Stomach (tissue), 4 donors: ENCODE data around the gene PCSK2.

Experiments used
- POLR2A ChIP-seq, 4 donors: fragments of 450-650 bp; IDR thresholded peaks; one replicate each; pipeline ENCODE4 v1.6.1; 2016; ENCODE audit warnings: antibody characterized with exemption in 4 of 4, control low read depth in 2 of 4, mild to moderate bottlenecking in 1 of 4, moderate library complexity in 1 of 4
- POLR2AphosphoS5 ChIP-seq, 3 donors: sonication (generic); formaldehyde crosslinking; IDR thresholded peaks; one replicate each; pipeline ENCODE4 v1.6.1; 2016; ENCODE audit warnings: antibody characterized with exemption in 3 of 3
- TF ChIP-seq, protein P1 (sequence below), 7 experiments: fragments of 450-650 bp in 4 of 7; fragments of 200-600 bp in 3 of 7; sonication (generic) in 3 of 7; IDR thresholded peaks; one replicate each; pipeline ENCODE4 v1.5.1; 2016 to 2019; ENCODE audit warnings: antibody characterized with exemption in 7 of 7, control low read depth in 2 of 7, mild to moderate bottlenecking in 1 of 7

DNA sequence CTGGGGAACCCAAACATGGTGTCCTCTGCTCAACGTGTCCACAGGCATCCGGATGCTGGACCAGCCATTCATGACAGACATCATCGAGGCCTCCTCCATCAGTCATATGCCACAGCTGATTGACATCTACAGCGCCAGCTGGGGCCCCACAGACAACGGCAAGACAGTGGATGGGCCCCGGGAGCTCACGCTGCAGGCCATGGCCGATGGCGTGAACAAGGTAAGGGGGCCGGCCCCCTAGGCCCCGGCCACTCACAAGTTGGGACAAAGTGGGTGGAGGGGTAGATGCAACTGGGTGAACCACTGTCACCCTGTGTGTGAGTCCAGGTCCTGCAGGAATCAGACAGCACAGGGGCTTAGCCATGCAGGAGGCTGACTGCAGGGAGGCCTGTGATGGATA is 209.8 kb downstream of the PCSK2 start:
- TF ChIP-seq, protein P1, sequence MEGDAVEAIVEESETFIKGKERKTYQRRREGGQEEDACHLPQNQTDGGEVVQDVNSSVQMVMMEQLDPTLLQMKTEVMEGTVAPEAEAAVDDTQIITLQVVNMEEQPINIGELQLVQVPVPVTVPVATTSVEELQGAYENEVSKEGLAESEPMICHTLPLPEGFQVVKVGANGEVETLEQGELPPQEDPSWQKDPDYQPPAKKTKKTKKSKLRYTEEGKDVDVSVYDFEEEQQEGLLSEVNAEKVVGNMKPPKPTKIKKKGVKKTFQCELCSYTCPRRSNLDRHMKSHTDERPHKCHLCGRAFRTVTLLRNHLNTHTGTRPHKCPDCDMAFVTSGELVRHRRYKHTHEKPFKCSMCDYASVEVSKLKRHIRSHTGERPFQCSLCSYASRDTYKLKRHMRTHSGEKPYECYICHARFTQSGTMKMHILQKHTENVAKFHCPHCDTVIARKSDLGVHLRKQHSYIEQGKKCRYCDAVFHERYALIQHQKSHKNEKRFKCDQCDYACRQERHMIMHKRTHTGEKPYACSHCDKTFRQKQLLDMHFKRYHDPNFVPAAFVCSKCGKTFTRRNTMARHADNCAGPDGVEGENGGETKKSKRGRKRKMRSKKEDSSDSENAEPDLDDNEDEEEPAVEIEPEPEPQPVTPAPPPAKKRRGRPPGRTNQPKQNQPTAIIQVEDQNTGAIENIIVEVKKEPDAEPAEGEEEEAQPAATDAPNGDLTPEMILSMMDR (IDR thresholded peaks at IDR 0.05), result no peak
- no peak for TF ChIP-seq POLR2A (IDR thresholded peaks at IDR 0.05)
- no peak for TF ChIP-seq POLR2AphosphoS5 (IDR thresholded peaks at IDR 0.05)
